A204.1 (cell line): ENCODE measurements around the gene PTPRM.

Source experiments
- FAIRE-seq: peaks from 2 replicates; lab custom pipeline; 2012; peaks lifted over from hg19 to GRCh38; lab: Jason Lieb, UNC

Gene PTPRM

GRCh38 chr18:7900091-7900490 lies 333.0 kb downstream of the PTPRM start:
- no peak for FAIRE-seq

- FAIRE-seq, result no peak
Measured at GRCh38 chr18:7901657-7902056, 334.5 kb downstream of the PTPRM start.

- no peak for FAIRE-seq
Measured at GRCh38 chr18:7902399-7902839, 335.3 kb downstream of the PTPRM start.

GRCh38 chr18:7904529-7904928 lies 337.4 kb downstream of the PTPRM start:
- no peak for FAIRE-seq

- no peak for FAIRE-seq
Measured at GRCh38 chr18:7908681-7909299, 341.7 kb downstream of the PTPRM start.

GRCh38 chr18:7914834-7915670 lies 347.9 kb downstream of the PTPRM start:
- FAIRE-seq, result no peak

- no peak for FAIRE-seq
Measured at GRCh38 chr18:7918701-7919100, 351.6 kb downstream of the PTPRM start.

- FAIRE-seq, result no peak
Measured at GRCh38 chr18:7919565-7919964, 352.4 kb downstream of the PTPRM start.

GRCh38 chr18:7921938-7922587 lies 354.9 kb downstream of the PTPRM start:
- FAIRE-seq, result no peak

GRCh38 chr18:7923105-7923504 lies 356.0 kb downstream of the PTPRM start:
- no peak for FAIRE-seq

- FAIRE-seq, result no peak
Measured at GRCh38 chr18:7924616-7925015, 357.5 kb downstream of the PTPRM start.

GRCh38 chr18:7926526-7926925 lies 359.4 kb downstream of the PTPRM start:
- no peak for FAIRE-seq

GRCh38 chr18:7927119-7927518 lies 360.0 kb downstream of the PTPRM start:
- FAIRE-seq, result no peak

GRCh38 chr18:7931763-7932162 lies 364.6 kb downstream of the PTPRM start:
- FAIRE-seq, result no peak

- FAIRE-seq, result no peak
Measured at GRCh38 chr18:7937268-7937667, 370.2 kb downstream of the PTPRM start.

GRCh38 chr18:7939521-7939920 lies 372.4 kb downstream of the PTPRM start:
- FAIRE-seq, result no peak

- no peak for FAIRE-seq
Measured at GRCh38 chr18:7940379-7940778, 373.3 kb downstream of the PTPRM start.

- FAIRE-seq, result no peak
Measured at GRCh38 chr18:7940971-7941370, 373.9 kb downstream of the PTPRM start.

GRCh38 chr18:7941533-7941932 lies 374.4 kb downstream of the PTPRM start:
- FAIRE-seq, result no peak

GRCh38 chr18:7945882-7946281 lies 378.8 kb downstream of the PTPRM start:
- FAIRE-seq, result no peak

- FAIRE-seq, result no peak
Measured at GRCh38 chr18:7946734-7947377, 379.7 kb downstream of the PTPRM start.

- FAIRE-seq, result no peak
Measured at GRCh38 chr18:7950380-7951136, 383.4 kb downstream of the PTPRM start.
